Osteocyte (in vitro differentiated cells): ENCODE measurements around the gene ACAP3. TPM values are rescaled to one million over a fixed set of nuclear protein-coding genes. Genes with fewer than 3 reads are reported as not detected.

ENCODE experiments used
- DNase-seq: peaks from one replicate; pipeline ENCODE4 v3.0.0; 2021; ENCODE audit warnings: mixed read lengths; ENCODE audit not compliant: unreplicated experiment; ENCODE audit errors: extremely low spot score
- H3K27ac Mint-ChIP-seq: one replicate; pipeline ENCODE4 v1.8.0; 2021; ENCODE audit warnings: mild to moderate bottlenecking, mixed read lengths; ENCODE audit not compliant: unreplicated experiment
- H3K27me3 Mint-ChIP-seq: one replicate; pipeline ENCODE4 v1.8.0; 2021; ENCODE audit warnings: mixed read lengths; ENCODE audit not compliant: unreplicated experiment
- H3K36me3 Mint-ChIP-seq: one replicate; pipeline ENCODE4 v1.8.0; 2021; ENCODE audit warnings: mixed read lengths; ENCODE audit not compliant: unreplicated experiment
- H3K4me1 Mint-ChIP-seq: one replicate; pipeline ENCODE4 v1.8.0; 2021; ENCODE audit warnings: mixed read lengths; ENCODE audit not compliant: unreplicated experiment
- H3K4me3 Mint-ChIP-seq: one replicate; pipeline ENCODE4 v1.8.0; 2021; ENCODE audit warnings: mild to moderate bottlenecking, moderate library complexity, mixed read lengths; ENCODE audit not compliant: unreplicated experiment
- H3K9me3 Mint-ChIP-seq: one replicate; pipeline ENCODE4 v1.8.0; 2021; ENCODE audit warnings: mixed read lengths; ENCODE audit not compliant: unreplicated experiment
- CTCF ChIP-seq: fragments of 200-600 bp; sonication (generic); IDR thresholded peaks from 2 replicates; pipeline ENCODE4 v1.5.0; 2021; ENCODE audit warnings: antibody characterized with exemption, mild to moderate bottlenecking, moderate library complexity
- total RNA-seq: library from RNA; stranded (reverse); gene quantifications from 2 replicates; pipeline ENCODE4 v1.2.1, GENCODE V29; 2021

ACAP3 gene
- total RNA-seq, 1 donor from 2014 or later: 73.8 TPM

GRCh38 chr1:1346501-1346890 lies 38.8 kb upstream of the ACAP3 start:
- H3K9me3 Mint-ChIP-seq: no peaks in the 10 kb centered on the region
- no peaks in the 10 kb centered on the region for H3K36me3 Mint-ChIP-seq
- H3K4me1 Mint-ChIP-seq: peaks cover 27% of the 10 kb centered on the region
- no peak for TF ChIP-seq CTCF
- peak overlapping the region; percentile 80 for H3K4me3 Mint-ChIP-seq
- no peaks in the 10 kb centered on the region for H3K27me3 Mint-ChIP-seq
- peak overlapping the region; percentile 38 for H3K27ac Mint-ChIP-seq
- no peak for DNase-seq

GRCh38 chr1:1345860-1346500 lies 38.2 kb upstream of the ACAP3 start:
- no peaks in the 10 kb centered on the region for H3K27me3 Mint-ChIP-seq
- no peak overlapping the region for H3K27ac Mint-ChIP-seq
- H3K36me3 Mint-ChIP-seq: peaks cover 4% of the 10 kb centered on the region
- peaks cover 24% of the 10 kb centered on the region for H3K4me1 Mint-ChIP-seq
- no peak for DNase-seq
- no peak for TF ChIP-seq CTCF
- H3K4me3 Mint-ChIP-seq: no peak overlapping the region
- H3K9me3 Mint-ChIP-seq: no peaks in the 10 kb centered on the region

- H3K4me1 Mint-ChIP-seq: peaks cover 24% of the 10 kb centered on the region
- H3K27ac Mint-ChIP-seq: no peak overlapping the region
- TF ChIP-seq CTCF: no peak
- H3K9me3 Mint-ChIP-seq: no peaks in the 10 kb centered on the region
- no peak overlapping the region for H3K4me3 Mint-ChIP-seq
- H3K36me3 Mint-ChIP-seq: peaks cover 6% of the 10 kb centered on the region
- no peak for DNase-seq
- H3K27me3 Mint-ChIP-seq: no peaks in the 10 kb centered on the region
Measured at GRCh38 chr1:1345384-1345783, 37.7 kb upstream of the ACAP3 start.

- DNase-seq: no peak
- H3K27me3 Mint-ChIP-seq: no peaks in the 10 kb centered on the region
- TF ChIP-seq CTCF: peak; percentile 50
- peaks cover 24% of the 10 kb centered on the region for H3K4me1 Mint-ChIP-seq
- H3K9me3 Mint-ChIP-seq: no peaks in the 10 kb centered on the region
- no peak overlapping the region for H3K27ac Mint-ChIP-seq
- no peak overlapping the region for H3K4me3 Mint-ChIP-seq
- H3K36me3 Mint-ChIP-seq: peaks cover 8% of the 10 kb centered on the region
Measured at GRCh38 chr1:1344655-1345361, 37.1 kb upstream of the ACAP3 start.

- no peak for TF ChIP-seq CTCF
- Mint-ChIP-seq H3K27ac (no peak overlapping the region), H3K27me3 (no peaks in the 10 kb centered on the region), H3K4me3 (no peak overlapping the region), H3K9me3 (no peaks in the 10 kb centered on the region), H3K36me3 (peaks cover 8% of the 10 kb centered on the region), H3K4me1 (peaks cover 24% of the 10 kb centered on the region)
- DNase-seq: no peak
Measured at GRCh38 chr1:1343811-1344421, 36.2 kb upstream of the ACAP3 start.
